ENCODE measurements around the gene ATP13A3. TPM values are rescaled to one million over a fixed set of nuclear protein-coding genes. Genes with fewer than 3 reads are reported as not detected.

Gene ATP13A3
- total RNA-seq, 1 donor from 2014 or later, result 74.6 TPM

DNA sequence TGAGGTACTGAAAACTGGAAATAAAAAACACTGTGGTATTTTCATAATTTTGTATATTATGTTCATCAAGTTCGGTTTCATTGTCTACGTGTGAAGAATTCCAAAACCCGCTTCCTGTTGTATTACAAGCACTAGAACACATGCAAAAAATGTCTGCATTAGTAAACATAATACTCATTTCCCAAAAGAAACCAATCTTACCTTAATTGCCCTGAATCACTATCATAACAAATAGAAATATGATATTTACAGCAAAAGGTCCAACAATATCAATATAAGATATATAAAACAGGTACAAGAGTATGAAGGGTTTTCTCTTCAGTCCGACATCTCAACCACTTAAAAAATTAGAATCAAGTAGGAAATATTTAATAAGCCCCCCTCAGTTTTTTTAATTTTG is 61.4 kb downstream of the ATP13A3 start:
- no peaks in the 10 kb centered on the region for H3K4me1 Mint-ChIP-seq
- no peaks in the 10 kb centered on the region for H3K9me3 Mint-ChIP-seq
- peaks cover 11% of the 10 kb centered on the region for H3K36me3 Mint-ChIP-seq (ENCODE audit: low read depth)
- TF ChIP-seq, protein P1, sequence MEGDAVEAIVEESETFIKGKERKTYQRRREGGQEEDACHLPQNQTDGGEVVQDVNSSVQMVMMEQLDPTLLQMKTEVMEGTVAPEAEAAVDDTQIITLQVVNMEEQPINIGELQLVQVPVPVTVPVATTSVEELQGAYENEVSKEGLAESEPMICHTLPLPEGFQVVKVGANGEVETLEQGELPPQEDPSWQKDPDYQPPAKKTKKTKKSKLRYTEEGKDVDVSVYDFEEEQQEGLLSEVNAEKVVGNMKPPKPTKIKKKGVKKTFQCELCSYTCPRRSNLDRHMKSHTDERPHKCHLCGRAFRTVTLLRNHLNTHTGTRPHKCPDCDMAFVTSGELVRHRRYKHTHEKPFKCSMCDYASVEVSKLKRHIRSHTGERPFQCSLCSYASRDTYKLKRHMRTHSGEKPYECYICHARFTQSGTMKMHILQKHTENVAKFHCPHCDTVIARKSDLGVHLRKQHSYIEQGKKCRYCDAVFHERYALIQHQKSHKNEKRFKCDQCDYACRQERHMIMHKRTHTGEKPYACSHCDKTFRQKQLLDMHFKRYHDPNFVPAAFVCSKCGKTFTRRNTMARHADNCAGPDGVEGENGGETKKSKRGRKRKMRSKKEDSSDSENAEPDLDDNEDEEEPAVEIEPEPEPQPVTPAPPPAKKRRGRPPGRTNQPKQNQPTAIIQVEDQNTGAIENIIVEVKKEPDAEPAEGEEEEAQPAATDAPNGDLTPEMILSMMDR (conservative IDR thresholded peaks at IDR 0.05), result no peak
- no peak for DNase-seq (ENCODE audit: low read depth, low spot score)
- H3K4me3 Mint-ChIP-seq, result no peak overlapping the region
- no peaks in the 10 kb centered on the region for H3K27me3 Mint-ChIP-seq (ENCODE audit: low read depth)
- no peak overlapping the region for H3K27ac Mint-ChIP-seq (ENCODE audit: unreplicated experiment)

DNA sequence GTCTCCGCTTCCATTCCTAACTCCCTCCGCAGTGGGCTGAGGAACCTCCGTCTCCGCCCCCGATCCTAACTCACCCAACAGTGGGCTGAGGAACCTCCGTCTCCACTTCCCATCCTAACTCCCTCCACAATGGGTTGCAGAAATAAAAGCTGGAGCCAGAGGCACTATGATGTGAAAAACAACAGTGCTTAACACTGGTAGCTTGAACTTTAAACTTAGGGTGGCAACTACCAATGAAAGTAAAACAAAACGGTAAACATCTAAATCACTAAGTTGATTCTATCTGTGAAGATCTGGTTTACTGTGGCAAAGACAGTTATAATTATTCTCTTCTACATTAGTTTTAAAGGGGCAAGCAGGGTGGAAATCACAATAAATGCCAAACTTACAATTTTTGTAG is 61.8 kb downstream of the ATP13A3 start:
- H3K27ac Mint-ChIP-seq (ENCODE audit: unreplicated experiment), result no peak overlapping the region
- H3K36me3 Mint-ChIP-seq (ENCODE audit: low read depth), result peaks cover 11% of the 10 kb centered on the region
- H3K4me3 Mint-ChIP-seq, result no peak overlapping the region
- no peaks in the 10 kb centered on the region for H3K9me3 Mint-ChIP-seq
- no peaks in the 10 kb centered on the region for H3K27me3 Mint-ChIP-seq (ENCODE audit: low read depth)
- DNase-seq (ENCODE audit: low read depth, low spot score), result no peak
- TF ChIP-seq, protein P1 (conservative IDR thresholded peaks at IDR 0.05), result no peak
- H3K4me1 Mint-ChIP-seq, result no peaks in the 10 kb centered on the region

DNA sequence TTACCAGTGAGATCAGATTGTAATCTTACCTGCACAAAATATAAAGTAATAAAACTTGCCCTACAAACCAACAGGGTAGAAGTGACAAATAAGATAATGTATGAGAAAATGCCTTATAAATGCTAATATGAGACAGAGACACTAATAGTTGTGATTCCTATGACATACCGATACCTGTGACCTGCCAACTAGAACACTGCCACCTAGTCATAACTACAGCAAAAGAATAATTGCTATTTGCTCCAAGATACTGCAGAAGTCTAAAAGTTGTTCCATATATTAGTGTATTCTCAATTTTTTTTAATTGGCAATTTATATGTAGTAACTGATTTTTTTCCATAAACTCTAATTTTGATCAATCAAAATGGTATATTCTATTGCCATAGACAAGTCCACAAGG is 62.4 kb downstream of the ATP13A3 start:
- Mint-ChIP-seq H3K9me3 (no peaks in the 10 kb centered on the region), H3K36me3 (ENCODE audit: low read depth) (peaks cover 7% of the 10 kb centered on the region)

DNA sequence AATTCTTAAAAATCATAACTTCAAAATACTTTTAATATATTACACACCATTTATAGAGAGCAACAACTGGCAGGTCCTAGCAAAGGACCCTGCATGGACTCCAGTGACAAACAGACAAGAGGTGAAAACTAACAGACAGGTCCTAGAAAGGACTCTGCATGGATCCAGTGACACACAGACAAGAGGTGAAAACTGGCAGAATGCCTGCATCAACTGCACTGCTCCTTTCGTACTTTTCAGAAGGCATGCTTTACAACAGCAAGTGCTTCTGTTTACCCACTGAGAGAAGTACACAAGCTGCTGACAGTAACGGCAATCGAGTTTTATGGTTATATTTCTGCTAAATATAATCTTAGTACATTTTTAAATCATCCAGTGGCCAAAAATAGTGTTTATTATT is 63.5 kb downstream of the ATP13A3 start:
- TF ChIP-seq, protein P1 (conservative IDR thresholded peaks at IDR 0.05), result no peak
- no peak for DNase-seq (ENCODE audit: low read depth, low spot score)
- H3K27me3 Mint-ChIP-seq (ENCODE audit: low read depth), result no peaks in the 10 kb centered on the region
- no peak overlapping the region for H3K27ac Mint-ChIP-seq (ENCODE audit: unreplicated experiment)
- no peaks in the 10 kb centered on the region for H3K9me3 Mint-ChIP-seq
- H3K4me1 Mint-ChIP-seq, result no peaks in the 10 kb centered on the region
- no peak overlapping the region for H3K4me3 Mint-ChIP-seq
- H3K36me3 Mint-ChIP-seq (ENCODE audit: low read depth), result peaks cover 9% of the 10 kb centered on the region

More for the DNA sequence above, 62.4 kb downstream of the ATP13A3 start:
- Mint-ChIP-seq H3K4me1 (no peaks in the 10 kb centered on the region), H3K27ac (ENCODE audit: unreplicated experiment) (no peak overlapping the region), H3K27me3 (ENCODE audit: low read depth) (no peaks in the 10 kb centered on the region), H3K4me3 (no peak overlapping the region)
- no peak for DNase-seq (ENCODE audit: low read depth, low spot score)
- TF ChIP-seq, protein P1 (conservative IDR thresholded peaks at IDR 0.05), result no peak

DNA sequence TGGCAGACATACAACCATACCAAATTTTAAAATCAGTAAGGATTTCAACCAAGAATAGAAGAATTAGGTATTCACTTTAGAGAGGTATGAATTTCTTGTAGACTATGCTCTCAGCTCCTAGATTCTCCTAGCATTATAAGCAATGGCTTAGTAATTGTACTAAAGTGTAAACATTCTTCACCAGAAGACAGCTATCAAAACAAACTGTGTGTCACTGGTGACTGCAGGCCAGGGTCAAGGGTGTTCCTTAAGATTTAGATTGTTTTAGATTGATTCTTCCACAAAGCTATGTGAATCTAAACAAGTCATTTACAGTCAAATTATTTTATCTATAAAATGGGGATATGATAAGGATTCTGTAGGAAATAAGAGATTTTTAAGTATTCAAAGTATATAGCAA is 64.6 kb downstream of the ATP13A3 start:
- Mint-ChIP-seq H3K9me3 (no peaks in the 10 kb centered on the region), H3K4me3 (no peak overlapping the region), H3K36me3 (ENCODE audit: low read depth) (peaks cover 8% of the 10 kb centered on the region), H3K27me3 (ENCODE audit: low read depth) (no peaks in the 10 kb centered on the region), H3K27ac (ENCODE audit: unreplicated experiment) (no peak overlapping the region), H3K4me1 (no peaks in the 10 kb centered on the region)
- TF ChIP-seq, protein P1 (conservative IDR thresholded peaks at IDR 0.05), result no peak
- no peak for DNase-seq (ENCODE audit: low read depth, low spot score)

DNA sequence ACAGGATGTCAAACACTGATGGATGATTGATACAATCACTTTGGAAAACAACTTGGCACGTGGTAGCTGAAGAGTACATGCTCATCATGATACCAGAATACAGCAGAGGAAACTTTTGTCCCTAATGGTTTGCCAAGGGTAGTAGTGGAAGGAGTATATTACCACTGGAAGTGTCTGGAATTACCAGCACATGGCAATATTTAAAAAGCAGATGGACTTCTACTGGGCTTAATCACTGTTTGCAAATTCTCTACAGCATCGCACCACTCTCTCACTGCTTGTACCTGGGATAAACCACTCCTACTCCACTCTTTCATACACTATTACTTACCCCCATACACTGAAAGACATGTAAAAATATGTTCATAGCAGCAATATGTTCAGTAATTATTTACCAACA is 68.1 kb downstream of the ATP13A3 start:
- H3K36me3 Mint-ChIP-seq (ENCODE audit: low read depth), result peaks cover 22% of the 10 kb centered on the region

More for the DNA sequence above, 68.1 kb downstream of the ATP13A3 start:
- DNase-seq (ENCODE audit: low read depth, low spot score), result no peak
- no peak overlapping the region for H3K27ac Mint-ChIP-seq (ENCODE audit: unreplicated experiment)
- no peaks in the 10 kb centered on the region for H3K27me3 Mint-ChIP-seq (ENCODE audit: low read depth)
- H3K9me3 Mint-ChIP-seq, result peaks cover 3% of the 10 kb centered on the region
- H3K4me3 Mint-ChIP-seq, result no peak overlapping the region
- TF ChIP-seq, protein P1 (conservative IDR thresholded peaks at IDR 0.05), result no peak
- peaks cover 4% of the 10 kb centered on the region for H3K4me1 Mint-ChIP-seq
